CD4-positive, alpha-beta T cell treated with Interleukin-4 for 1 hour (primary cell): Measurements from ENCODE around the gene GPR183.

Experiments
- DNase-seq, 2 donors: peaks; one replicate each; pipeline ENCODE4 v3.0.0-alpha.2; 2020 to 2022

The GPR183 gene

GRCh38 chr13:99307247-99307646, at the start of gene GPR183:
GPR183 (minus strand) TSS chr13:99307399; CDS start chr13:99296145, 11,254 bp downstream.
- DNase-seq = peak; percentile 67 to 88

- DNase-seq = peak; percentile 85 to 94
These were observed 49.3 kb upstream of the GPR183 start for GRCh38 chr13:99356262-99357091.

GRCh38 chr13:99356012-99356261, 48.7 kb upstream of the GPR183 start:
- no peak for DNase-seq

- DNase-seq = peak; percentile 27 to 31
These were observed 48.2 kb upstream of the GPR183 start for GRCh38 chr13:99355267-99356011.

- peak; percentile 60 to 61 for DNase-seq
These were observed 47.3 kb upstream of the GPR183 start for GRCh38 chr13:99354371-99354951.

- peak in 1 of 2 donors; percentile 29 for DNase-seq
These were observed 46.6 kb upstream of the GPR183 start for GRCh38 chr13:99353836-99354235.

- no peak for DNase-seq
These were observed 46.0 kb upstream of the GPR183 start for GRCh38 chr13:99353246-99353600.

GRCh38 chr13:99352351-99353245, 45.4 kb upstream of the GPR183 start:
- DNase-seq = peak in 1 of 2 donors; percentile 50

- DNase-seq = peak; percentile 62 to 77
These were observed 44.6 kb upstream of the GPR183 start for GRCh38 chr13:99351772-99352171.

GRCh38 chr13:99350191-99350590, 43.0 kb upstream of the GPR183 start:
- DNase-seq = no peak

- no peak for DNase-seq
These were observed 40.8 kb upstream of the GPR183 start for GRCh38 chr13:99347911-99348451.

GRCh38 chr13:99347335-99347878, 40.2 kb upstream of the GPR183 start:
- DNase-seq = no peak

GRCh38 chr13:99346335-99347042, 39.3 kb upstream of the GPR183 start:
- DNase-seq = no peak

- no peak for DNase-seq
These were observed 38.1 kb upstream of the GPR183 start for GRCh38 chr13:99345345-99345744.

- no peak for DNase-seq
These were observed 37.5 kb upstream of the GPR183 start for GRCh38 chr13:99344610-99345208.

- DNase-seq = no peak
These were observed 35.6 kb upstream of the GPR183 start for GRCh38 chr13:99342723-99343315.

- no peak for DNase-seq
These were observed 34.9 kb upstream of the GPR183 start for GRCh38 chr13:99341969-99342722.

- DNase-seq = no peak
These were observed 33.4 kb upstream of the GPR183 start for GRCh38 chr13:99340638-99341037.

- DNase-seq = peak; percentile 58 to 79
These were observed 32.7 kb upstream of the GPR183 start for GRCh38 chr13:99339736-99340397.
